NCI-H774 (cell line): Measurements from ENCODE around the gene PRSS3.
"Not testable (repeated sequence)": the region's sequence is repeated elsewhere in the genome, so short reads cannot be mapped to it uniquely, and the experiment has no call there.

Experiments used
- DNase-seq: peaks from one replicate; lab custom pipeline; 2025; lab: John Stamatoyannopoulos, UW

The PRSS3 gene

GRCh38 chr9:33786681-33787080 is 8.7 kb upstream of the PRSS3 start:
- DNase-seq = no peak

GRCh38 chr9:33787839-33788238 is 7.5 kb upstream of the PRSS3 start:
- DNase-seq = no peak

- not testable (repeated sequence) for DNase-seq
Measured at GRCh38 chr9:33789429-33789828, 5.9 kb upstream of the PRSS3 start.

- DNase-seq = no peak
Measured at GRCh38 chr9:33791117-33791516, 4.2 kb upstream of the PRSS3 start.

GRCh38 chr9:33793496-33793895 is 1.9 kb upstream of the PRSS3 start:
- DNase-seq = not testable (repeated sequence)

GRCh38 chr9:33794560-33794959 is 801 bp upstream of the PRSS3 start:
- no peak for DNase-seq

GRCh38 chr9:33795819-33796218 is 458 bp downstream of the PRSS3 start:
- DNase-seq = no peak

- DNase-seq = not testable (repeated sequence)
Measured at GRCh38 chr9:33796679-33797078, 1.3 kb downstream of the PRSS3 start.

- DNase-seq = no peak
Measured at GRCh38 chr9:33797837-33798236, 2.5 kb downstream of the PRSS3 start.

GRCh38 chr9:33798545-33798944 is 3.2 kb downstream of the PRSS3 start:
- DNase-seq = no peak

GRCh38 chr9:33799928-33800704 is 4.8 kb downstream of the PRSS3 start:
- DNase-seq = no peak

GRCh38 chr9:33800886-33801285 is 5.5 kb downstream of the PRSS3 start:
- DNase-seq = no peak

- DNase-seq = not testable (repeated sequence)
Measured at GRCh38 chr9:33801943-33802500, 6.7 kb downstream of the PRSS3 start.

- not testable (repeated sequence) for DNase-seq
Measured at GRCh38 chr9:33804196-33804595, 8.8 kb downstream of the PRSS3 start.

- peak; percentile 59 for DNase-seq
Measured at GRCh38 chr9:33807156-33807555, 11.8 kb downstream of the PRSS3 start.

GRCh38 chr9:33808979-33809322 is 13.6 kb downstream of the PRSS3 start:
- DNase-seq = not testable (repeated sequence)

GRCh38 chr9:33809506-33809905 is 14.1 kb downstream of the PRSS3 start:
- DNase-seq = no peak

GRCh38 chr9:33813712-33814641 is 18.6 kb downstream of the PRSS3 start:
- DNase-seq = no peak

- DNase-seq = no peak
Measured at GRCh38 chr9:33815781-33816180, 20.4 kb downstream of the PRSS3 start.

- DNase-seq = peak; percentile 86
Measured at GRCh38 chr9:33816327-33817252, 21.2 kb downstream of the PRSS3 start, which contains the start of gene UBE2R2. Gene UBE2R2 (plus strand): TSS chr9:33817160. CDS start chr9:33817758, 598 bp downstream.
